SH-SY5Y (cell line): Measurements from ENCODE around the gene HOXA10.

Experiments
- GATA2 ChIP-seq: IDR thresholded peaks from 2 replicates; pipeline ENCODE4 v1.6.1; 2011; ENCODE audit warnings: mild to moderate bottlenecking, low read depth, low read length
- GATA3 ChIP-seq: IDR thresholded peaks from 2 replicates; pipeline ENCODE4 v1.6.1; 2011; ENCODE audit warnings: low read depth, mild to moderate bottlenecking, low read length, moderate library complexity

DNA sequence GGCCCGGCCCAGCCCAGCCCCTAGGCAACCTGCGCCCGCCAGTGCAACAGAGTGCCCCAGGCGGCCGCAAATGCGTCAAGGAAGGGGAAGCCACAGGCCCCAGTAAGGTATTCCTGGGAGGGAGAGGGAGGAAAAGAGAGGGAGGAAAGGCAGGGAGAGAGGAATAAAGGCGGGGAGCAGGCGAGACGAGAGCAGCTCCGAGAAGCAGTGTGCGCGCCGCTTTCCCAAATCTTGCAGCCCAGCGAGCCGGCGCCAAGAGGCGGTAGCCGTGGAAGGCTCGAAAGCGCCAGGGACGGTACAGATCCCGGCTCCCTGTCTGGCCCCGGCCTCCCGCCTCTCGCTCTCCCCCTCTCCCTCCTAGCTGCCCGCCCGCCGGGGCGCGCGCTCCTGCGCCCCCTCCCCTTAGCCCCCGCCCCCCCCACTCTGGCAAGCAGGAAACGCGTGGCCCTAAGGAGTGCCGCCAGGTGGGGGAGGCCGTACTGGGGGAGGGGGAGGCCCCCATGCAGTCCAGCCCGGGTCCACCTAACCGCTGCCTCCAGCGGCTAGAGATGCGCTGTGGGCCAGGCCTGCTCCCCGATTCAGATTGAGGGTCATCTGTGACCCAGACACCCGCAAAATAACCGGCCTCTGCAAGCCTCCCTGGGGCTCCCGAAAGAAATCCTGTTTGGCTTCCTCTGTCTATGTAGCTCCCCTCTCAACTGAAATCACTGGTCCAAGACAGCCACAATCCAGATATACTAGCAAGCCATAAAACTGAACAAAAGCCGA is 4.3 kb downstream of the HOXA10 start:
- no peak for TF ChIP-seq GATA2
- TF ChIP-seq GATA3: no peak
